Panc1 (cell line): ENCODE measurements around the gene CHEK2. TPM values are rescaled to one million over a fixed set of nuclear protein-coding genes. Genes with fewer than 3 reads are reported as not detected.

ENCODE experiments used
- ATAC-seq: fragments of 200-7000 bp; cut with Tn5 transposase; 2 replicates; pipeline ENCODE4 v1.9.1; 2020; ENCODE audit warnings: mild to moderate bottlenecking, moderate library complexity
- BruUV-seq: library from RNA; stranded (reverse); fragments of 400-500 nt; replicated peaks from 2 replicates; lab custom pipeline; 2021; lab: Mats Ljungman, UMichigan
- CTCF ChIA-PET: fragments of 300-600 bp; sonication (Branson Sonifier 250); formaldehyde crosslinking; loops from one replicate; lab custom pipeline; 2022; ENCODE audit warnings: antibody characterized with exemption; lab: Charles Lee
- POLR2A ChIA-PET: fragments of 300-600 bp; sonication (Branson Sonifier 250); formaldehyde crosslinking; loops from one replicate; lab custom pipeline; 2022; ENCODE audit warnings: antibody characterized with exemption; lab: Charles Lee
- DNase-seq: peaks from one replicate; pipeline ENCODE4 v3.0.0-alpha.2; 2010; ENCODE audit warnings: low read depth, low spot score
- H3K27ac ChIP-seq: 2 replicates; pipeline ENCODE4 v1.5.1; 2011; ENCODE audit warnings: mild to moderate bottlenecking, low read length, inconsistent platforms
- H3K27me3 ChIP-seq: fragments of 200-500 bp; sonication (Bioruptor generic); 2 replicates; pipeline ENCODE4 v1.6.0; 2014; ENCODE audit warnings: low read length, inconsistent platforms; ENCODE audit not compliant: control insufficient read depth, insufficient read depth
- H3K36me3 ChIP-seq: fragments of 200-500 bp; sonication (Bioruptor generic); 2 replicates; pipeline ENCODE4 v1.5.1; 2014; ENCODE audit warnings: inconsistent platforms, mild to moderate bottlenecking, low read length, moderate library complexity; ENCODE audit not compliant: control insufficient read depth, insufficient read depth
- H3K4me1 ChIP-seq: 2 replicates; pipeline ENCODE4 v1.5.1; 2011; ENCODE audit warnings: inconsistent platforms, mild to moderate bottlenecking, low read length, moderate library complexity; ENCODE audit not compliant: control insufficient read depth, insufficient read depth
- H3K4me3 ChIP-seq, 2 experiments: 2 replicates each; pipeline ENCODE4 v1.5.1; 2011 to 2012; ENCODE audit warnings: low read depth in 2 of 2, low read length in 2 of 2, mild to moderate bottlenecking in 2 of 2, inconsistent platforms in 1 of 2, moderate library complexity in 1 of 2
- H3K9me3 ChIP-seq: fragments of 200-500 bp; sonication (Bioruptor generic); 2 replicates; pipeline ENCODE4 v1.5.1; 2014; ENCODE audit warnings: low read depth, mild to moderate bottlenecking, inconsistent platforms, low read length, moderate library complexity; ENCODE audit not compliant: control insufficient read depth, insufficient read depth
- CTCF ChIP-seq: fragments of 450-650 bp; IDR thresholded peaks from 2 replicates; pipeline ENCODE4 v1.5.1; 2017; ENCODE audit warnings: mild to moderate bottlenecking
- POLR2AphosphoS5 ChIP-seq: IDR thresholded peaks from 2 replicates; pipeline ENCODE4 v1.6.1; 2012; ENCODE audit warnings: mild to moderate bottlenecking, low read depth, low read length, moderate library complexity
- REST ChIP-seq, 2 experiments: IDR thresholded peaks; 2 replicates each; pipeline ENCODE4 v1.6.1; 2011 to 2012; ENCODE audit warnings: low read depth in 2 of 2, control low read depth in 1 of 2, low read length in 1 of 2, mild to moderate bottlenecking in 1 of 2, moderate library complexity in 1 of 2; ENCODE audit not compliant: insufficient read depth in 1 of 2
- SIN3A ChIP-seq: IDR thresholded peaks from 2 replicates; pipeline ENCODE4 v1.6.1; 2012; ENCODE audit warnings: low read depth, mild to moderate bottlenecking, low read length, moderate library complexity, borderline replicate concordance; ENCODE audit not compliant: insufficient read depth
- TCF7L2 ChIP-seq: IDR thresholded peaks from 2 replicates; pipeline ENCODE4 v1.6.1; 2011; ENCODE audit warnings: mild to moderate bottlenecking, low read depth, low read length, inconsistent platforms
- in situ Hi-C: cut with HindIII; loops from 2 replicates; pipeline ENCODE4 v1.10.0; 2016; ENCODE audit warnings: low sequenced_read_pairs, low pct_unique_long_range_greater_than_20kb
- intact Hi-C: fragments of 100-400 bp; cut with micrococcal nuclease; formaldehyde crosslinking; loops from one replicate; pipeline ENCODE4 v1.10.0; 2022; ENCODE audit not compliant: unreplicated experiment
- total RNA-seq: library from RNA; stranded (reverse); gene quantifications from one replicate; pipeline ENCODE4 v1.2.1, GENCODE V29; 2021; ENCODE audit not compliant: unreplicated experiment

CHEK2 gene
- total RNA-seq, 1 experiment from 2014 or later, result 29.5 TPM

- intact Hi-C loops (no loop called here), in situ Hi-C loops (no loop called here)
- peaks cover 2% of the 10 kb centered on the region; the same call in 1 of the 2 replicates for H3K36me3 ChIP-seq
- DNase-seq (no peak), ATAC-seq (no peak)
- H3K27me3 ChIP-seq, result no peaks in the 10 kb centered on the region
- ChIA-PET POLR2A (no interaction called here), CTCF (no interaction called here)
- no peaks in the 10 kb centered on the region for H3K4me1 ChIP-seq
- TF ChIP-seq TCF7L2 (no peak), SIN3A (no peak), REST (IDR thresholded peaks at IDR 0.05; ENCODE audit: insufficient read depth in 1 of 2, low read depth in 2 of 2, low read length in 1 of 2) (no peak), CTCF (no peak), POLR2AphosphoS5 (no peak)
- no peak overlapping the region for H3K27ac ChIP-seq
- H3K9me3 ChIP-seq, result no peaks in the 10 kb centered on the region
- no peak overlapping the region for H3K4me3 ChIP-seq
- BruUV-seq, result no TSS peak
Measured at GRCh38 chr22:28710107-28710506, 31.5 kb downstream of the CHEK2 start.

- ChIA-PET POLR2A (no interaction called here), CTCF (no interaction called here)
- no peak for ATAC-seq
- Histone ChIP-seq H3K4me3 (no peak overlapping the region), H3K27ac (no peak overlapping the region), H3K27me3 (no peaks in the 10 kb centered on the region), H3K36me3 (peaks cover 2% of the 10 kb centered on the region; the same call in 1 of the 2 replicates), H3K9me3 (no peaks in the 10 kb centered on the region), H3K4me1 (no peaks in the 10 kb centered on the region)
- BruUV-seq, result no TSS peak
- intact Hi-C loops (no loop called here), in situ Hi-C loops (no loop called here)
- no peak for DNase-seq
- TF ChIP-seq REST (IDR thresholded peaks at IDR 0.05; ENCODE audit: insufficient read depth in 1 of 2, low read depth in 2 of 2, low read length in 1 of 2) (no peak), CTCF (no peak), SIN3A (no peak), TCF7L2 (no peak), POLR2AphosphoS5 (no peak)
Measured at GRCh38 chr22:28706845-28707244, 34.8 kb downstream of the CHEK2 start.
